ENCODE measurements around the gene ANXA4.
"Not testable (repeated sequence)": the region's sequence is repeated elsewhere in the genome, so short reads cannot be mapped to it uniquely, and the experiment has no call there.

GRCh38 chr2:69830906-69831241 is 88.9 kb downstream of the ANXA4 start:
- TF ChIP-seq, protein P1, sequence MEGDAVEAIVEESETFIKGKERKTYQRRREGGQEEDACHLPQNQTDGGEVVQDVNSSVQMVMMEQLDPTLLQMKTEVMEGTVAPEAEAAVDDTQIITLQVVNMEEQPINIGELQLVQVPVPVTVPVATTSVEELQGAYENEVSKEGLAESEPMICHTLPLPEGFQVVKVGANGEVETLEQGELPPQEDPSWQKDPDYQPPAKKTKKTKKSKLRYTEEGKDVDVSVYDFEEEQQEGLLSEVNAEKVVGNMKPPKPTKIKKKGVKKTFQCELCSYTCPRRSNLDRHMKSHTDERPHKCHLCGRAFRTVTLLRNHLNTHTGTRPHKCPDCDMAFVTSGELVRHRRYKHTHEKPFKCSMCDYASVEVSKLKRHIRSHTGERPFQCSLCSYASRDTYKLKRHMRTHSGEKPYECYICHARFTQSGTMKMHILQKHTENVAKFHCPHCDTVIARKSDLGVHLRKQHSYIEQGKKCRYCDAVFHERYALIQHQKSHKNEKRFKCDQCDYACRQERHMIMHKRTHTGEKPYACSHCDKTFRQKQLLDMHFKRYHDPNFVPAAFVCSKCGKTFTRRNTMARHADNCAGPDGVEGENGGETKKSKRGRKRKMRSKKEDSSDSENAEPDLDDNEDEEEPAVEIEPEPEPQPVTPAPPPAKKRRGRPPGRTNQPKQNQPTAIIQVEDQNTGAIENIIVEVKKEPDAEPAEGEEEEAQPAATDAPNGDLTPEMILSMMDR (IDR thresholded peaks at IDR 0.05), result not testable (repeated sequence)
- TF ChIP-seq POLR2A (IDR thresholded peaks at IDR 0.05), result not testable (repeated sequence)

Measured in thyroid gland (tissue), 4 donors.